ENCODE measurements around the gene NRP2.

GRCh38 chr2:205715831-205716525 is 33.7 kb downstream of the NRP2 start:
- TF ChIP-seq ZC3H10 (CRISPR knock-in tag; IDR thresholded peaks at IDR 0.05) (no peak), ZFP3 (CRISPR knock-in tag; IDR thresholded peaks at IDR 0.05) (no peak), CREB5 (CRISPR knock-in tag; IDR thresholded peaks at IDR 0.05; ENCODE audit: low read depth) (no peak), TSHZ2 (CRISPR knock-in tag; IDR thresholded peaks at IDR 0.05) (no peak), ZNF565 (CRISPR knock-in tag; conservative IDR thresholded peaks at IDR 0.05; ENCODE audit: low read depth) (no peak), PATZ1 (CRISPR knock-in tag; IDR thresholded peaks at IDR 0.05; ENCODE audit: borderline replicate concordance) (no peak), PPARA (CRISPR knock-in tag; IDR thresholded peaks at IDR 0.05; ENCODE audit: borderline replicate concordance) (no peak), RARB (CRISPR knock-in tag; IDR thresholded peaks at IDR 0.05) (no peak), ARNTL (CRISPR knock-in tag; IDR thresholded peaks at IDR 0.05; ENCODE audit: borderline replicate concordance, low read depth) (no peak), OSR1 (CRISPR knock-in tag; IDR thresholded peaks at IDR 0.05) (no peak), TOX (CRISPR knock-in tag; IDR thresholded peaks at IDR 0.05; ENCODE audit: borderline replicate concordance) (no peak)
